GM12872 (cell line): ENCODE results near the gene SLC6A17.

Experiments
- TF ChIP-seq, protein P1 (sequence below): IDR thresholded peaks from 3 replicates; pipeline ENCODE4 v1.5.1; 2011; ENCODE audit warnings: low read depth, mild to moderate bottlenecking, low read length, moderate library complexity; ENCODE audit not compliant: insufficient read depth

SLC6A17 gene

DNA sequence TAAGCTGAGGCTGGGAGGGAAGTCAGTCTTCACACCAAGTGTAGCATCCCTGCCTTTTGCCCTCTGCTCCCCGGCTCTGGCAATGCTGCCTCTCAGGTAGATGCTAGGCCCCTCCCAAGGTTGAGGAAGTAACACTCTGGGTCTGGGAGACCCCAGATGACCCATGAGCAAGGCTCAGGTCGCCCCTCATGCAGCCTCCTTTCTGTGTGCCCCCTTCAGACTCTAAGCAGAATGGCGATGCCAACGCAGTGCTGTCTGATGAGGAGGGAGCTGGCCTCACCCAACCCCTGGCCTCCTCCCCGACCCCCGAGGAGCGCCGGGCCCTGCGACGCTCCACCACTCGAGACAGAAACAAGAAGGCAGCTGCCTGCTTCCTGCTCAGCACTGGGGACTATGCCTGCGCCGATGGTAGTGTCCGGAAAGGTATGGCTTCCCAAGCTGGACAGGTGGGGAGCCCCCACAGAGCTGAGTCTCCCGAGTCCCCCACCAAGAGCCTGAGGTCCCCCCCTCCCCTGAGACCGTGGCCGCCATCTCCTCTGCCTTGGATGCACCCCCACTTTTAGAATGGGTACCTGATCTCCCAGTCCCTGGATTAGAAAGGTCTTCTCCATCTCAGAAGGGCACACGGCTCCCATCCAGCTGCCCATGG lies 75.6 kb downstream of the SLC6A17 start:
- TF ChIP-seq, protein P1, sequence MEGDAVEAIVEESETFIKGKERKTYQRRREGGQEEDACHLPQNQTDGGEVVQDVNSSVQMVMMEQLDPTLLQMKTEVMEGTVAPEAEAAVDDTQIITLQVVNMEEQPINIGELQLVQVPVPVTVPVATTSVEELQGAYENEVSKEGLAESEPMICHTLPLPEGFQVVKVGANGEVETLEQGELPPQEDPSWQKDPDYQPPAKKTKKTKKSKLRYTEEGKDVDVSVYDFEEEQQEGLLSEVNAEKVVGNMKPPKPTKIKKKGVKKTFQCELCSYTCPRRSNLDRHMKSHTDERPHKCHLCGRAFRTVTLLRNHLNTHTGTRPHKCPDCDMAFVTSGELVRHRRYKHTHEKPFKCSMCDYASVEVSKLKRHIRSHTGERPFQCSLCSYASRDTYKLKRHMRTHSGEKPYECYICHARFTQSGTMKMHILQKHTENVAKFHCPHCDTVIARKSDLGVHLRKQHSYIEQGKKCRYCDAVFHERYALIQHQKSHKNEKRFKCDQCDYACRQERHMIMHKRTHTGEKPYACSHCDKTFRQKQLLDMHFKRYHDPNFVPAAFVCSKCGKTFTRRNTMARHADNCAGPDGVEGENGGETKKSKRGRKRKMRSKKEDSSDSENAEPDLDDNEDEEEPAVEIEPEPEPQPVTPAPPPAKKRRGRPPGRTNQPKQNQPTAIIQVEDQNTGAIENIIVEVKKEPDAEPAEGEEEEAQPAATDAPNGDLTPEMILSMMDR, result no peak

DNA sequence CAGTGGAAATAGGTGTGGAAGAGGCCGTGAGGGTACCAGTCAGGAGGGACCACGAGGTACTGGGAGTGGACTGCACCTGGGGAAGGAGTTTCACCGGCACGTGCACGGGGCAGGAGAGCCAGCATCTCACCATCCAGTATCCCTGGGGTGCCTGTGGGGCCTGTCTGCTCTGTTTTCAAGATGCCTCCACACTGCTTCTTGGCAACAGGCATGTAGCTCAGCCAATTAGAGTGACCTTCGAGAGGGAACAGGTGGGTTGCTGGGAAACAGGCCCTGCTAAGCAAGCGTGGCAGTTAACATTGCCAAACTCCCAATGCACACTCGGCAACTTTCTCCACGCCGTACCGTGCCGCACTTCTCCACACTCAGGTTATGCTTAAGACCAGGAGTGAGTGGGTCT lies 77.5 kb downstream of the SLC6A17 start:
- TF ChIP-seq, protein P1, result no peak

DNA sequence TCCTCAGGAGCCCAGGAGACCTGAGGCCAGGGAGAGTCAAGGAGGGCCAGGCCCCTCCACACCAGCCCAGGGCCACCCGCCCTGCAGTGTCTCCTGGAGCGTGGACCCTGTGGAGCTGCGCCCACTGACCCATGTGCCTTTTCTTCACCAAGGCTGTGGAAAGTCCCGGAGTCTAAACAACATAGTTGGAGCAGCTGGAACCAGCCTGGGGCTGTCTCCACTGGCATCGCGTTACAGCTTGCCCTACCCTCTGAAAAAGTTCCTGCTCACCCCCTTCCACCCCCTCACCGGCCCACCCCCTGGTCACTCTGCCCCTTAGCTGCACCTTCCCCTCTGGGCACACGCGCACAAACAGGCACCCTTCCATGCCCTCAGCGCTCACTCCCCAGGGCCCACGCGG lies 78.1 kb downstream of the SLC6A17 start:
- TF ChIP-seq, protein P1, result no peak

DNA sequence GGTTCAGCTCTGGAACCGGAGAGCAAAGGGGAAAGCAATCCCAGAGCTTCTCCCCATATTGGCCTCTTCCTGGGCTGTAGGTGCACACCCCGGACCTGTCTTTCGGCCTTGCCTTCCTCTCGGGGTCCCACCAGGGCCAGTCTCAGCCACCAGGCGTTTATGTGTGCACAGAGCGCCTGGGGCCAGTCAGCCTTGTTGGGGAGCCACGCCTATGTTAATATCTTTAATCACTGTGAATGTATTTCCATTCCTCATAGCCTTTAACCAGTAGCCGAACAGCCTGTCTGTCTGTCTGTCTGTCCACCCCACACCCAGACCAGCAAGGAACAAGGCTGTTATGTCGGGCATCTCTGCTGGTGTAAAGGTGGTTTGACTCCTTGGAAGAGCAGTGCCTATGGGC lies 78.6 kb downstream of the SLC6A17 start:
- TF ChIP-seq, protein P1, result no peak

DNA sequence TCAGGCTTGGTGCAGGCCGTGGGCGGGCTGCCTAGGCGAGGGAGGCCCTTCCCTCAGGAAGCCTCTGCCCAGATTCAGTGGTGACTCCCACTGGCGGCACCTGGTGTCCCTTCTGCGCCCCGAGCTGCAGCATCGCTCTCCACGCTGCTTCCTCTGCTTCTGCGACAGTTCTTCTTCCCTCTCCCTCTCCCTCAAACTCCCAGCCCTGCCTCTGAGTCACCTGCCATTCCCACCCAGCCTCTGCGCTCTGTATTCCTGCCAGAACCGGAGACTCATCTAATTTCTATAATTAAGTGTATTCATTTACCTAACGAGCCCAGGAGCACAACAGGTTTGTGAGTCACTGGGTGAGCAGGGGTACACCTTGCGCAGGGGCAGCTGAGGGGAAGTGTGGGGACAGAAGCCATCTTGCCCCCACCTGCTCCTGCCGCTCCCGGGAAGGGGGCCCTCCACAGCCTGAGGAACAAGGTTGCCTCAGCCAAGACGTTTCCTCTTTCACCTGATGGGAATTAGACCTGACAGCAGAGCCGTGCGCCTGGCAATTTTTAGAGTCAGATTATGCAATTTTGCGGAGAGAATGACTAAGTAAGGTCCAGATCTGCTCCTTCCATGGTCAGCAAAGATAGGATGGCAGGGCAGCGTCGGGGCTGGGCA lies 79.2 kb downstream of the SLC6A17 start:
- TF ChIP-seq, protein P1, result no peak

DNA sequence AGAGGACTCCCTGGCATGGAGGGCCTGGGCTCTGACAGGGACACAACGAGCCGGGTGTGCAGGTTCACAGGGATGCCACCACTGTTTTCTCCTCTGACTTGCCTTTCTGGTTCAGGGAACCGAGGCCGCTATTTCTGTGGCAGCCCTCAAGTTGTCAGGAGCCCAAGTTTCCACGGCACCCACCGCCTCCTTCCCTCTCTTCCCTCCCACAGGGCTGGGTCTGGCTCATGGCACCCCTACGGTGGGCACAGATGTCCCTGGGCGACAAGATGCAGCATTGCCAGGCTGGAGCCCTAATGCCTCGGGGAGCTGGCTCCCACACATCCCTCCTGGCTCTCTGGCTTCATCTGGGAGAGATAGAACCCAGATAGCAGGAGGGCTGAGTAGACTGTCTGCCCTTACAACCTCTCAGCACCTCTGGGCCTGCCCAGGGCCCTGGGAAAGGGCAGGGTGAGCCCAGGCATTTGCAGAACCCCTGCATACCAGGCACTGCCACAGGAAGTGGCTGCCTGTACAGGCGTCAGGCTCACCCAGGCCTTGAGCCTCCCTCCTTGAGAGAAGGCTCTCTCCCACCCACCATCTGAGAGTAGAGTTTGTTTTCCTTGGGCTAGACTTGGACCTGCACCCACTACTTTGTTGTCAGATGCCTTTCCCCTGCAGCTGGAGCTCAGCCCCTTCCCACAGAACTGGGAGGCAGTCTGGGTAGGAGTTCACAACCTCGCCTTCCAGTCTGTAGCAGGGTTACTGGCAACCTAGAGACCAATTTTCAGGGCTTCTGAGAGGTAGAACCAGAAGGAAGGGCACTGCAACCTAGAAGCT lies 80.3 kb downstream of the SLC6A17 start:
- TF ChIP-seq, protein P1, result no peak

DNA sequence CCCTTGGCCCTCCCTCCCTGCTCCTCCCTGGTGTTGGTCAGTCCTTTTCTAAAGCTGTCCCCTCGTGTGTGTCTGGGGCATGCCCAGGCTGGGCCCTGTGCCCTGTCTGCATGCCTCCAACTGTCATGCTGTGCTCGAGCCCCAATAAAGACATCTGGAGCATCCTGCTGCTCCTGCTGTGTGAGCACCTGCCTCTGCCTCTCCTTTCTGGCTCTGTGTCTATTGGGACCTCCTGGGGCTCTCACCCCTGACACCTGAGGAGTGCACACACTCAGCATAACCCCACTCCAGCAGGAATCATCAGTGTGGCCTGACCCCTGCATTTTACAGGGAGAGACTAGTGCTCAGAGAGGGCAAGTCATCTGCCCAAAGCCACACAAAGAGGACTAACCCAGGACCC lies 83.6 kb downstream of the SLC6A17 start:
- TF ChIP-seq, protein P1, result no peak
